BJ (cell line): ENCODE measurements around the gene PLD6. TPM values are rescaled to one million over a fixed set of nuclear protein-coding genes. Genes with fewer than 3 reads are reported as not detected.
A peak's percentile ranks its signal among the peaks of the same experiment; 100 is the strongest.

Source experiments
- CTCF ChIA-PET: fragments of 350-600 bp; formaldehyde crosslinking; extraction: SDS; loops from one replicate; lab custom pipeline; 2021; ENCODE audit warnings: antibody characterized with exemption, inconsistent platforms; lab: Yijun Ruan, JAX
- POLR2A ChIA-PET: fragments of 300-600 bp; sonication (Branson Sonifier 250); formaldehyde crosslinking; extraction: SDS; loops from one replicate; lab custom pipeline; 2021; ENCODE audit warnings: antibody characterized with exemption; lab: Charles Lee
- DNase-seq: peaks from one replicate; pipeline ENCODE4 v3.0.0-alpha.2; 2011; ENCODE audit warnings: low read depth
- H3K27me3 ChIP-seq: 2 replicates; pipeline ENCODE4 v1.6.0; 2011; ENCODE audit warnings: low read length; ENCODE audit not compliant: control insufficient read depth, insufficient read depth
- H3K36me3 ChIP-seq: 2 replicates; pipeline ENCODE4 v1.5.1; 2011; ENCODE audit warnings: low read length; ENCODE audit not compliant: control insufficient read depth, insufficient read depth
- H3K4me3 ChIP-seq: 2 replicates; pipeline ENCODE4 v1.5.1; 2011; ENCODE audit warnings: low read depth, mild to moderate bottlenecking, control low read depth, low read length
- CTCF ChIP-seq: IDR thresholded peaks from 2 replicates; pipeline ENCODE4 v1.5.1; 2011; ENCODE audit warnings: low read depth, mild to moderate bottlenecking, control low read depth, inconsistent platforms, low read length, moderate library complexity; ENCODE audit not compliant: insufficient read depth
- polyA plus RNA-seq: library from polyadenylated mRNA; depleted of rRNA; stranded (reverse); fragments of >200 nt; gene quantifications from 2 replicates; pipeline ENCODE4 v1.2.3, GENCODE V29; 2011

PLD6 gene
- polyA plus RNA-seq, 1 experiment = 1.5 TPM

- no peak for TF ChIP-seq CTCF
- Histone ChIP-seq H3K36me3 (peaks cover 6% of the 10 kb centered on the region), H3K4me3 (no peak overlapping the region), H3K27me3 (no peaks in the 10 kb centered on the region)
- DNase-seq = no peak
- POLR2A ChIA-PET = no interaction called here
- CTCF ChIA-PET = interaction anchor here (1.1 to 1.7 kb wide), 2 partner anchors 9 to 189 kb away, joined by 3 to 5 read pairs; no protein-coding TSS in a partner anchor
Observed at GRCh38 chr17:17191961-17192381, 14.2 kb downstream of the PLD6 start.

GRCh38 chr17:17191346-17191792 is 14.8 kb downstream of the PLD6 start:
- ChIA-PET POLR2A (no interaction called here), CTCF (interaction anchor here (1.1 to 1.7 kb wide), 3 partner anchors 9 to 189 kb away, joined by 3 to 5 read pairs (median 4); no protein-coding TSS in a partner anchor)
- H3K36me3 ChIP-seq = peaks cover 6% of the 10 kb centered on the region
- no peaks in the 10 kb centered on the region for H3K27me3 ChIP-seq
- TF ChIP-seq CTCF = no peak
- no peak overlapping the region for H3K4me3 ChIP-seq
- peak; percentile 75 for DNase-seq

- no peak for DNase-seq
- ChIA-PET POLR2A (interaction anchor here (0.8 kb wide), 1 partner anchor 11 kb away, joined by 3 read pairs; no protein-coding TSS in a partner anchor), CTCF (interaction anchor here (1.1 to 1.8 kb wide), 5 partner anchors 9 to 190 kb away, joined by 3 to 5 read pairs (median 4); no protein-coding TSS in a partner anchor)
- Histone ChIP-seq H3K4me3 (no peak overlapping the region), H3K27me3 (no peaks in the 10 kb centered on the region), H3K36me3 (peaks cover 6% of the 10 kb centered on the region)
- no peak for TF ChIP-seq CTCF
Observed at GRCh38 chr17:17190188-17190587, 15.9 kb downstream of the PLD6 start.

- Histone ChIP-seq H3K36me3 (peaks cover 6% of the 10 kb centered on the region), H3K4me3 (no peak overlapping the region), H3K27me3 (no peaks in the 10 kb centered on the region)
- ChIA-PET POLR2A (interaction anchor here (0.7 kb wide), 1 partner anchor 10 kb away, joined by 3 read pairs; no protein-coding TSS in a partner anchor), CTCF (interaction anchor here (1.5 to 1.8 kb wide), 3 partner anchors 12 to 189 kb away, joined by 3 to 5 read pairs (median 3); no protein-coding TSS in a partner anchor)
- no peak for TF ChIP-seq CTCF
- no peak for DNase-seq
Observed at GRCh38 chr17:17189559-17189958, 16.6 kb downstream of the PLD6 start.

GRCh38 chr17:17188586-17188985 is 17.5 kb downstream of the PLD6 start:
- ChIA-PET CTCF (interaction anchor here (0.6 kb wide), 3 partner anchors 21 to 207 kb away, joined by 3 to 6 read pairs (median 5); no protein-coding TSS in a partner anchor), POLR2A (no interaction called here)
- Histone ChIP-seq H3K4me3 (no peak overlapping the region), H3K27me3 (no peaks in the 10 kb centered on the region), H3K36me3 (peaks cover 10% of the 10 kb centered on the region)
- DNase-seq = no peak
- TF ChIP-seq CTCF = no peak
